Pancreas (tissue), 10 donors: ENCODE data around the gene IFI27L1. TPM values are rescaled to one million over a fixed set of nuclear protein-coding genes. Genes with fewer than 3 reads are reported as not detected.

Experiments used
- ATAC-seq, 4 donors: fragments of 200-7000 bp; cut with Tn5 transposase; one replicate each; pipeline versions ENCODE4 v1.8.0 to v1.9.1; 2020; ENCODE audit warnings: mild to moderate bottlenecking in 4 of 4, moderate library complexity in 4 of 4
- DNase-seq, 6 donors: peaks; one replicate each; pipeline ENCODE4 v3.0.0-alpha.2; 2020
- FAIRE-seq: peaks from 2 replicates; lab custom pipeline; 2012; peaks lifted over from hg19 to GRCh38; lab: Jason Lieb, UNC
- H3K27ac ChIP-seq, 4 donors: fragments of 200-600 bp; sonication (generic); 1 replicate in 3 of 4; 2 replicates in 1 of 4; pipeline versions ENCODE4 v1.5.0 to v1.8.0; 2020
- H3K27me3 ChIP-seq, 4 donors: fragments of 200-600 bp; one replicate each; pipeline ENCODE4 v1.8.0; 2021
- H3K36me3 ChIP-seq, 3 donors: fragments of 200-600 bp; sonication (generic) in 1 of 3; one replicate each; pipeline versions ENCODE4 v1.5.0 to v1.8.0; 2020 to 2021
- H3K4me1 ChIP-seq, 3 donors: fragments of 200-600 bp; one replicate each; pipeline ENCODE4 v1.8.0; 2021
- H3K4me3 ChIP-seq, 4 donors: fragments of 200-600 bp; sonication (generic) in 2 of 4; one replicate each; pipeline versions ENCODE4 v1.5.0 to v1.8.0; 2020 to 2021
- H3K9me3 ChIP-seq, 4 donors: fragments of 200-600 bp; one replicate each; pipeline ENCODE4 v1.8.0; 2021
- CTCF ChIP-seq, 4 donors: fragments of 200-600 bp; sonication (generic) in 3 of 4; IDR thresholded peaks; one replicate each; pipeline versions ENCODE4 v1.5.0 to v1.8.0; 2021; ENCODE audit warnings: antibody characterized with exemption in 4 of 4
- WGBS, 2 donors: extraction: QIAGEN DNeasy Blood & Tissue Kit; methylation state at CpG; one replicate each; pipeline ENCODE4 v1.1.7; 2013; 5-methylcytosine and 5-hydroxymethylcytosine counted together
- intact Hi-C, 3 donors: fragments of 100-400 bp; cut with DNase I; formaldehyde crosslinking; loops; one replicate each; pipeline versions ENCODE4 v1.11.1 to v1.14.2; 2022
- polyA plus RNA-seq, 2 donors: library from polyadenylated mRNA; stranded (reverse); fragments of 200-250 nt; gene quantifications; one replicate each; pipeline ENCODE4 v1.2.3, GENCODE V29; 2013
- total RNA-seq, 6 donors: library from RNA; stranded (reverse); fragmentation: NEBNext Ultra II Directional in 4 of 6; extraction: Animal tissue kit (Norgen Biotek cat#: 25700) in 4 of 6; gene quantifications; one replicate each; pipeline versions ENCODE4 v1.2.1 to v1.2.4, GENCODE V29; 2021 to 2023
- donor health status: healthy with polysubstance abuse.
- donor health status: DM: no; HTN: no; CAD: no; lungs with moderate emphysema.
- donor health status: DM: no; HTN: no; CAD: no.
- donor health status: control.
- donor health status: control.
- donor health status: Bipolar disorder and iron deficiency.
- donor health status: DM: yes; HTN: yes; CAD: no.
- donor health status: DM: no; HTN: no; CAD: no.
- donor health status: DM: no; HTN: no; CAD: no.
- donor health status: DM: yes; HTN: yes; CAD: no.

The IFI27L1 gene
- total and polyA plus RNA-seq, 8 donors: 3.8 to 14.3 (median 7.7) TPM

- peak in 1 of 4 donors; percentile 12 for ATAC-seq
- Histone ChIP-seq H3K4me1 (peaks cover 0 to 7% (median 0%) of the 10 kb centered on the region in 3 donors), H3K36me3 (peaks cover 0 to 83% (median 58%) of the 10 kb centered on the region in 3 donors), H3K4me3 (no peak overlapping the region), H3K9me3 (no peaks in the 10 kb centered on the region), H3K27me3 (no peaks in the 10 kb centered on the region), H3K27ac (peak overlapping the region in 1 of 4 donors; percentile 2)
- WGBS, 2 donors: 87 to 88% methylated on average over 6 of the region's 6 CpGs
- FAIRE-seq: no peak
- no peak for TF ChIP-seq CTCF (IDR thresholded peaks at IDR 0.05)
- intact Hi-C loops: no loop called here
- peak in 1 of 6 donors; percentile 9 for DNase-seq
These were observed 30.8 kb upstream of the IFI27L1 start for GRCh38 chr14:94050231-94050880.

GRCh38 chr14:94051115-94051514 lies 30.0 kb upstream of the IFI27L1 start:
- intact Hi-C loops: no loop called here
- Histone ChIP-seq H3K4me3 (no peak overlapping the region), H3K9me3 (no peaks in the 10 kb centered on the region), H3K27ac (no peak overlapping the region), H3K4me1 (peaks cover 0 to 7% (median 0%) of the 10 kb centered on the region in 3 donors), H3K36me3 (peaks cover 0 to 83% (median 63%) of the 10 kb centered on the region in 3 donors), H3K27me3 (no peaks in the 10 kb centered on the region)
- ATAC-seq (peak in 2 of 4 donors; percentile 24 to 40), FAIRE-seq (no peak), DNase-seq (peak in 1 of 6 donors; percentile 12)
- WGBS, 2 donors: 67 to 73% methylated on average over 9 of the region's 9 CpGs
- TF ChIP-seq CTCF (IDR thresholded peaks at IDR 0.05): peak in 1 of 4 donors; percentile 18

GRCh38 chr14:94051779-94052178 lies 29.3 kb upstream of the IFI27L1 start:
- WGBS, 2 donors: 82 to 88% methylated on average over 3 of the region's 3 CpGs
- intact Hi-C loops: no loop called here
- peaks cover 1 to 13% (median 5%) of the 10 kb centered on the region in 3 donors for H3K4me1 ChIP-seq
- DNase-seq (peak in 1 of 6 donors; percentile 8), FAIRE-seq (no peak), ATAC-seq (no peak)
- no peak overlapping the region for H3K4me3 ChIP-seq
- no peak for TF ChIP-seq CTCF (IDR thresholded peaks at IDR 0.05)
- no peaks in the 10 kb centered on the region for H3K27me3 ChIP-seq
- no peaks in the 10 kb centered on the region for H3K9me3 ChIP-seq
- peaks cover 0 to 83% (median 67%) of the 10 kb centered on the region in 3 donors for H3K36me3 ChIP-seq
- H3K27ac ChIP-seq: no peak overlapping the region

- H3K4me1 ChIP-seq: peaks cover 6 to 17% (median 9%) of the 10 kb centered on the region in 3 donors
- H3K27me3 ChIP-seq: no peaks in the 10 kb centered on the region
- 87 to 100% methylated on average over 1 of the region's 1 CpG for WGBS, 2 donors
- H3K4me3 ChIP-seq: no peak overlapping the region
- DNase-seq: no peak
- peaks cover 0 to 80% (median 63%) of the 10 kb centered on the region in 3 donors for H3K36me3 ChIP-seq
- no peak for FAIRE-seq
- no peak for ATAC-seq
- intact Hi-C loops: no loop called here
- H3K9me3 ChIP-seq: no peaks in the 10 kb centered on the region
- TF ChIP-seq CTCF (IDR thresholded peaks at IDR 0.05): no peak
- no peak overlapping the region for H3K27ac ChIP-seq
These were observed 28.9 kb upstream of the IFI27L1 start for GRCh38 chr14:94052199-94052598.

- H3K4me3 ChIP-seq: no peak overlapping the region
- TF ChIP-seq CTCF (IDR thresholded peaks at IDR 0.05): no peak
- FAIRE-seq (no peak), ATAC-seq (no peak), DNase-seq (no peak)
- no peaks in the 10 kb centered on the region for H3K27me3 ChIP-seq
- peaks cover 10 to 22% (median 14%) of the 10 kb centered on the region in 3 donors for H3K4me1 ChIP-seq
- 88 to 100% methylated on average over 4 of the region's 4 CpGs for WGBS, 2 donors
- peaks cover 0 to 80% (median 60%) of the 10 kb centered on the region in 3 donors for H3K36me3 ChIP-seq
- no peak overlapping the region for H3K27ac ChIP-seq
- no peaks in the 10 kb centered on the region for H3K9me3 ChIP-seq
- intact Hi-C loops: no loop called here
These were observed 28.4 kb upstream of the IFI27L1 start for GRCh38 chr14:94052662-94053061.
